Keratinocyte (primary cell): ENCODE results near the gene PNPLA2.

Experiments used
- CTCF ChIP-seq, 3 experiments: IDR thresholded peaks in 1 of 3; conservative IDR thresholded peaks in 1 of 3; optimal IDR thresholded peaks in 1 of 3; 2 replicates in 2 of 3; 3 replicates in 1 of 3; pipeline versions ENCODE3 to v1.5.1; 2011; ENCODE audit warnings: low read length in 3 of 3, mild to moderate bottlenecking in 3 of 3, moderate library complexity in 2 of 3, control low read depth in 1 of 3, inconsistent platforms in 1 of 3; ENCODE audit not compliant: insufficient read depth in 2 of 3; ENCODE audit errors: extremely low read depth in 1 of 3
- EZH2 ChIP-seq: IDR thresholded peaks from one replicate; pipeline ENCODE4 v1.6.1; 2012; ENCODE audit warnings: inconsistent platforms, mild to moderate bottlenecking, low read length, moderate library complexity

DNA sequence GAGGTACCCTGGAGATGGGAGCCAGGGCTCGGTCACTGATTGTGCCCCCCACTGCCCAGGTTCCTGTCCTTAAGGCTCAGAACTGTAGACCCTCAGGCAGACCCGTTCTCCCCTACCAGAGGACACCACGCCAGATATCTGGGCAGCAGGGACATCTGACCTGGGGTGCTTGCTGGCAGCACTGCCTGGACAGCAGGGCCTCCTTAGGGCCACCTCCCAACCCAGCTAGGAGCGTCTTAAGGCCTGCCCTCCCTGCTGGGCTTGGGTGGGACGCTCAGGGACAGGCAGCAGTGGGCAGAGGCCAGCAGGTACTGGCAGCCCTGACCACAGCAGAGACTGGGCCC, 20.5 kb downstream of the PNPLA2 start:
- TF ChIP-seq CTCF (optimal IDR thresholded peaks at IDR 0.05 in 1 of 3, IDR thresholded peaks at IDR 0.05 in 1 of 3, conservative IDR thresholded peaks at IDR 0.05 in 1 of 3; ENCODE audit: extremely low read depth in 1 of 3, insufficient read depth in 2 of 3, low read length in 3 of 3) (no peak), EZH2 (no peak)
